Panc1 (cell line): ENCODE measurements around the gene SDK2. TPM values are rescaled to one million over a fixed set of nuclear protein-coding genes. Genes with fewer than 3 reads are reported as not detected.
A peak's percentile ranks its signal among the peaks of the same experiment; 100 is the strongest.

ENCODE experiments used
- ATAC-seq: fragments of 200-7000 bp; cut with Tn5 transposase; 2 replicates; pipeline ENCODE4 v1.9.1; 2020; ENCODE audit warnings: mild to moderate bottlenecking, moderate library complexity
- BruUV-seq: library from RNA; stranded (reverse); fragments of 400-500 nt; replicated peaks from 2 replicates; lab custom pipeline; 2021; lab: Mats Ljungman, UMichigan
- CTCF ChIA-PET: fragments of 300-600 bp; sonication (Branson Sonifier 250); formaldehyde crosslinking; loops from one replicate; lab custom pipeline; 2022; ENCODE audit warnings: antibody characterized with exemption; lab: Charles Lee
- POLR2A ChIA-PET: fragments of 300-600 bp; sonication (Branson Sonifier 250); formaldehyde crosslinking; loops from one replicate; lab custom pipeline; 2022; ENCODE audit warnings: antibody characterized with exemption; lab: Charles Lee
- DNase-seq: peaks from one replicate; pipeline ENCODE4 v3.0.0-alpha.2; 2010; ENCODE audit warnings: low read depth, low spot score
- H3K27ac ChIP-seq: 2 replicates; pipeline ENCODE4 v1.5.1; 2011; ENCODE audit warnings: mild to moderate bottlenecking, low read length, inconsistent platforms
- H3K27me3 ChIP-seq: fragments of 200-500 bp; sonication (Bioruptor generic); 2 replicates; pipeline ENCODE4 v1.6.0; 2014; ENCODE audit warnings: low read length, inconsistent platforms; ENCODE audit not compliant: control insufficient read depth, insufficient read depth
- H3K36me3 ChIP-seq: fragments of 200-500 bp; sonication (Bioruptor generic); 2 replicates; pipeline ENCODE4 v1.5.1; 2014; ENCODE audit warnings: inconsistent platforms, mild to moderate bottlenecking, low read length, moderate library complexity; ENCODE audit not compliant: control insufficient read depth, insufficient read depth
- H3K4me1 ChIP-seq: 2 replicates; pipeline ENCODE4 v1.5.1; 2011; ENCODE audit warnings: inconsistent platforms, mild to moderate bottlenecking, low read length, moderate library complexity; ENCODE audit not compliant: control insufficient read depth, insufficient read depth
- H3K4me3 ChIP-seq, 2 experiments: 2 replicates each; pipeline ENCODE4 v1.5.1; 2011 to 2012; ENCODE audit warnings: low read depth in 2 of 2, low read length in 2 of 2, mild to moderate bottlenecking in 2 of 2, inconsistent platforms in 1 of 2, moderate library complexity in 1 of 2
- H3K9me3 ChIP-seq: fragments of 200-500 bp; sonication (Bioruptor generic); 2 replicates; pipeline ENCODE4 v1.5.1; 2014; ENCODE audit warnings: low read depth, mild to moderate bottlenecking, inconsistent platforms, low read length, moderate library complexity; ENCODE audit not compliant: control insufficient read depth, insufficient read depth
- CTCF ChIP-seq: fragments of 450-650 bp; IDR thresholded peaks from 2 replicates; pipeline ENCODE4 v1.5.1; 2017; ENCODE audit warnings: mild to moderate bottlenecking
- POLR2AphosphoS5 ChIP-seq: IDR thresholded peaks from 2 replicates; pipeline ENCODE4 v1.6.1; 2012; ENCODE audit warnings: mild to moderate bottlenecking, low read depth, low read length, moderate library complexity
- SIN3A ChIP-seq: IDR thresholded peaks from 2 replicates; pipeline ENCODE4 v1.6.1; 2012; ENCODE audit warnings: low read depth, mild to moderate bottlenecking, low read length, moderate library complexity, borderline replicate concordance; ENCODE audit not compliant: insufficient read depth
- TCF7L2 ChIP-seq: IDR thresholded peaks from 2 replicates; pipeline ENCODE4 v1.6.1; 2011; ENCODE audit warnings: mild to moderate bottlenecking, low read depth, low read length, inconsistent platforms
- in situ Hi-C: cut with HindIII; loops from 2 replicates; pipeline ENCODE4 v1.10.0; 2016; ENCODE audit warnings: low sequenced_read_pairs, low pct_unique_long_range_greater_than_20kb
- intact Hi-C: fragments of 100-400 bp; cut with micrococcal nuclease; formaldehyde crosslinking; loops from one replicate; pipeline ENCODE4 v1.10.0; 2022; ENCODE audit not compliant: unreplicated experiment
- total RNA-seq: library from RNA; stranded (reverse); gene quantifications from one replicate; pipeline ENCODE4 v1.2.1, GENCODE V29; 2021; ENCODE audit not compliant: unreplicated experiment
- TF ChIP-seq, protein P1 (sequence below), 2 experiments: IDR thresholded peaks; 2 replicates each; pipeline ENCODE4 v1.6.1; 2011 to 2012; ENCODE audit warnings: low read depth in 2 of 2, control low read depth in 1 of 2, low read length in 1 of 2, mild to moderate bottlenecking in 1 of 2, moderate library complexity in 1 of 2; ENCODE audit not compliant: insufficient read depth in 1 of 2

The SDK2 gene
- total RNA-seq, 1 experiment from 2014 or later = 0.41 TPM

- no TSS peak for BruUV-seq
- ATAC-seq = no peak
- Histone ChIP-seq H3K9me3 (no peaks in the 10 kb centered on the region), H3K4me1 (peaks cover 6% of the 10 kb centered on the region), H3K36me3 (no peaks in the 10 kb centered on the region; the same call in 1 of the 2 replicates), H3K27ac (no peak overlapping the region), H3K4me3 (no peak overlapping the region), H3K27me3 (peaks cover 56% of the 10 kb centered on the region)
- DNase-seq = no peak
- TF ChIP-seq CTCF (peak; percentile 19; the same call in 1 of the 2 replicates), SIN3A (no peak)
- in situ Hi-C loops (no loop called here), intact Hi-C loops (loop anchor here (10.0 kb wide), 1 partner anchor 222 kb away; no protein-coding TSS in a partner anchor)
- CTCF ChIA-PET = interaction anchor here (1.0 kb wide), 1 partner anchor 218 kb away, joined by 3 read pairs; no protein-coding TSS in a partner anchor
- POLR2A ChIA-PET = no interaction called here
Measured at GRCh38 chr17:73646409-73647300, 2.4 kb upstream of the SDK2 start.

- DNase-seq (no peak), ATAC-seq (peak; percentile 66)
- POLR2A ChIA-PET = no interaction called here
- no TSS peak for BruUV-seq
- TF ChIP-seq SIN3A (no peak), CTCF (peak; percentile 69)
- Histone ChIP-seq H3K4me3 (peak overlapping the region in 1 of 2 experiments; percentile 38; a peak in 2 of 4 replicates), H3K27ac (no peak overlapping the region), H3K9me3 (no peaks in the 10 kb centered on the region), H3K4me1 (peaks cover 6% of the 10 kb centered on the region), H3K27me3 (peaks cover 45% of the 10 kb centered on the region), H3K36me3 (no peaks in the 10 kb centered on the region)
- CTCF ChIA-PET = no interaction called here
- intact Hi-C loops (loop anchor here (10.0 kb wide), 1 partner anchor 220 kb away; no protein-coding TSS in a partner anchor), in situ Hi-C loops (no loop called here)
Measured at GRCh38 chr17:73645050-73645871, 1.0 kb upstream of the SDK2 start.

DNA sequence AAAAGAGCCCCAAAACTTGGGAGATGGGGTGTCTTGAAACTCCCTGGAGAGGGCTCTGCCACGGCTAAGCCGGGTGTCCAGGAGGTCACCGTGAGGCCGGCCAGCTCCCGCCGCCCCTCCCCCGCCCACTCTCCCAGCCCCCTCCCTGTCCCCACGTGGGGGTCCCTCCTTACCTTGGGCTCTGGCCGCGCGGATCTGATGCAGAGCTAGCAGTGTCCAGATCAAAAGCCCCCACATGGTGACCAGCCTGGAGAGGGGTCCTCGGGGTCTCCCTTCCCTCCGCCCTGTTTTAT, 447 bp downstream of the SDK2 start:
- peaks cover 6% of the 10 kb centered on the region for H3K4me1 ChIP-seq
- peaks cover 30% of the 10 kb centered on the region for H3K27me3 ChIP-seq
- BruUV-seq = no TSS peak
- H3K9me3 ChIP-seq = no peaks in the 10 kb centered on the region
- intact Hi-C loops = loop anchor here (10.0 kb wide), 1 partner anchor 219 kb away; no protein-coding TSS in a partner anchor
- no peaks in the 10 kb centered on the region for H3K36me3 ChIP-seq
- ATAC-seq = no peak
- no peak for DNase-seq
- ChIA-PET POLR2A (interaction anchor here (0.5 kb wide), 1 partner anchor 925 kb away, joined by 3 read pairs; no protein-coding TSS in a partner anchor), CTCF (interaction anchor here (1.2 kb wide), 1 partner anchor 213 kb away, joined by 3 read pairs; no protein-coding TSS in a partner anchor)
- in situ Hi-C loops = no loop called here
- no peak overlapping the region for H3K27ac ChIP-seq
- TF ChIP-seq TCF7L2 = no peak
- TF ChIP-seq, protein P1, sequence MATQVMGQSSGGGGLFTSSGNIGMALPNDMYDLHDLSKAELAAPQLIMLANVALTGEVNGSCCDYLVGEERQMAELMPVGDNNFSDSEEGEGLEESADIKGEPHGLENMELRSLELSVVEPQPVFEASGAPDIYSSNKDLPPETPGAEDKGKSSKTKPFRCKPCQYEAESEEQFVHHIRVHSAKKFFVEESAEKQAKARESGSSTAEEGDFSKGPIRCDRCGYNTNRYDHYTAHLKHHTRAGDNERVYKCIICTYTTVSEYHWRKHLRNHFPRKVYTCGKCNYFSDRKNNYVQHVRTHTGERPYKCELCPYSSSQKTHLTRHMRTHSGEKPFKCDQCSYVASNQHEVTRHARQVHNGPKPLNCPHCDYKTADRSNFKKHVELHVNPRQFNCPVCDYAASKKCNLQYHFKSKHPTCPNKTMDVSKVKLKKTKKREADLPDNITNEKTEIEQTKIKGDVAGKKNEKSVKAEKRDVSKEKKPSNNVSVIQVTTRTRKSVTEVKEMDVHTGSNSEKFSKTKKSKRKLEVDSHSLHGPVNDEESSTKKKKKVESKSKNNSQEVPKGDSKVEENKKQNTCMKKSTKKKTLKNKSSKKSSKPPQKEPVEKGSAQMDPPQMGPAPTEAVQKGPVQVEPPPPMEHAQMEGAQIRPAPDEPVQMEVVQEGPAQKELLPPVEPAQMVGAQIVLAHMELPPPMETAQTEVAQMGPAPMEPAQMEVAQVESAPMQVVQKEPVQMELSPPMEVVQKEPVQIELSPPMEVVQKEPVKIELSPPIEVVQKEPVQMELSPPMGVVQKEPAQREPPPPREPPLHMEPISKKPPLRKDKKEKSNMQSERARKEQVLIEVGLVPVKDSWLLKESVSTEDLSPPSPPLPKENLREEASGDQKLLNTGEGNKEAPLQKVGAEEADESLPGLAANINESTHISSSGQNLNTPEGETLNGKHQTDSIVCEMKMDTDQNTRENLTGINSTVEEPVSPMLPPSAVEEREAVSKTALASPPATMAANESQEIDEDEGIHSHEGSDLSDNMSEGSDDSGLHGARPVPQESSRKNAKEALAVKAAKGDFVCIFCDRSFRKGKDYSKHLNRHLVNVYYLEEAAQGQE (IDR thresholded peaks at IDR 0.05; ENCODE audit: insufficient read depth in 1 of 2, low read depth in 2 of 2, low read length in 1 of 2) = no peak
- no peak for TF ChIP-seq CTCF
- TF ChIP-seq SIN3A = no peak
- no peak for TF ChIP-seq POLR2AphosphoS5
- H3K4me3 ChIP-seq = peak overlapping the region; percentile 39 to 48
